Bronchial epithelial cell (primary cell): ENCODE data around the gene RBM43. TPM values are rescaled to one million over a fixed set of nuclear protein-coding genes. Genes with fewer than 3 reads are reported as not detected.

ENCODE experiments used
- DNase-seq: peaks from one replicate; pipeline ENCODE4 v3.0.0-alpha.2; 2010; ENCODE audit warnings: low read depth
- FAIRE-seq: peaks from 2 replicates; lab custom pipeline; 2011; peaks lifted over from hg19 to GRCh38; lab: Jason Lieb, UNC
- H3K27me3 ChIP-seq: 2 replicates; pipeline ENCODE4 v1.5.1; 2011; ENCODE audit warnings: low read length; ENCODE audit not compliant: control insufficient read depth, insufficient read depth
- H3K36me3 ChIP-seq: 2 replicates; pipeline ENCODE4 v1.5.1; 2011; ENCODE audit warnings: low read length; ENCODE audit not compliant: control insufficient read depth, insufficient read depth
- H3K4me3 ChIP-seq: 2 replicates; pipeline ENCODE4 v1.5.1; 2011; ENCODE audit warnings: mild to moderate bottlenecking, low read depth, low read length, control low read depth
- CTCF ChIP-seq: IDR thresholded peaks from 2 replicates; pipeline ENCODE4 v1.5.1; 2011; ENCODE audit warnings: mild to moderate bottlenecking, moderate library complexity, low read length, control low read depth, inconsistent platforms; ENCODE audit not compliant: insufficient read depth, severe bottlenecking
- total RNA-seq: library from RNA; depleted of rRNA; stranded (reverse); fragments of >200 nt; gene quantifications from 2 replicates; pipeline ENCODE4 v1.2.1, GENCODE V29; 2014

RBM43 gene
- total RNA-seq, 1 donor from 2014 or later: 0.79 TPM

DNA sequence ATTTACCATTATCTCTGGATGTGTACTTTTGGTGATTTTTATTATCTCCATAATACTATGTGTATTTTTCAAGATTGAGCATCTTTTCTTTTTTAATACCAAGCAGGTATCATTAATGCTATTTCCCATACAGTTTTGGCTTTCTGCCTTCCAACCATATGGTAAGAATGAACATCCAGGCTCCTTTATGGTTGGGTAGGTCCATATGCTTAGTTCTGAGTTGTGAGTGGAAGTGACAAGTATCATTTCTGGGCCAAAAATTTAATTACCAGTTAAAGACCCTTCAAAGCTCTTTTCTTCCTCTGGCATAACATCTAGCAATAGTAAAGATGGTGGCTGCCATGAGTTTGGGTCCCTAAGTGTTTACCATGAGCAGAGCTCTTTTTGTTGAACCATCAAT is 4.3 kb upstream of the RBM43 start:
- Histone ChIP-seq H3K4me3 (no peak overlapping the region), H3K27me3 (no peaks in the 10 kb centered on the region), H3K36me3 (no peaks in the 10 kb centered on the region)
- no peak for TF ChIP-seq CTCF
- FAIRE-seq: no peak
- no peak for DNase-seq

GRCh38 chr2:151264157-151264825 is 2.6 kb upstream of the RBM43 start:
- Histone ChIP-seq H3K36me3 (no peaks in the 10 kb centered on the region), H3K4me3 (no peak overlapping the region), H3K27me3 (no peaks in the 10 kb centered on the region)
- no peak for TF ChIP-seq CTCF
- no peak for DNase-seq
- no peak for FAIRE-seq

- DNase-seq (no peak), FAIRE-seq (no peak)
- H3K27me3 ChIP-seq: no peaks in the 10 kb centered on the region
- H3K36me3 ChIP-seq: no peaks in the 10 kb centered on the region
- no peak for TF ChIP-seq CTCF
- H3K4me3 ChIP-seq: no peak overlapping the region
Measured at GRCh38 chr2:151262629-151263028, 966 bp upstream of the RBM43 start.

DNA sequence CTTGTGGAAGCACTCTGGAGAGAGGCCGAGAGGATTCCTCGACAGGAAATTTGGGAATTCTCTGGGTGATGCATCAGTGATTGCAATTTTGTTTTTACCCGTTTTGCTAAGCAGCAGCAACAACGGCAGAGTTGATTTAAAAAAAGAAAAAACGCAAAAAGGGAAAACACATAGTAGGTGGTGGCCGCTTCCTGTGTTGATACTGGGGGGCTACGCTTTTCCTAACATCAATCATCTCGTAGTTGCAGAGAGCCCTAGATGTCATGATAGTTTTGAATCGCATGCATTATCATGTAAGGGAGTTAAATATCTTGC is 271 bp upstream of the RBM43 start:
- no peak for DNase-seq
- H3K4me3 ChIP-seq: peak overlapping the region; percentile 73
- FAIRE-seq: no peak
- H3K27me3 ChIP-seq: no peaks in the 10 kb centered on the region
- TF ChIP-seq CTCF: no peak
- H3K36me3 ChIP-seq: no peaks in the 10 kb centered on the region

GRCh38 chr2:151260573-151261230 is 961 bp downstream of the RBM43 start:
- Histone ChIP-seq H3K36me3 (no peaks in the 10 kb centered on the region), H3K4me3 (peak overlapping the region; percentile 73), H3K27me3 (no peaks in the 10 kb centered on the region)
- TF ChIP-seq CTCF: no peak
- FAIRE-seq (no peak), DNase-seq (peak; percentile 34)
